ENCODE results near the gene LIN7A.

LIN7A gene

GRCh38 chr12:80823393-80823792 is 114.3 kb downstream of the LIN7A start:
- peaks cover 17% of the 10 kb centered on the region for H3K4me1 ChIP-seq (ENCODE audit: control insufficient read depth, insufficient read depth, low read length)

GRCh38 chr12:80821513-80822000 is 116.2 kb downstream of the LIN7A start:
- no peaks in the 10 kb centered on the region for H3K36me3 ChIP-seq (ENCODE audit: control insufficient read depth, insufficient read depth, low read length)
- H3K4me1 ChIP-seq (ENCODE audit: control insufficient read depth, insufficient read depth, low read length): peaks cover 17% of the 10 kb centered on the region
- no peak overlapping the region for H3K4me3 ChIP-seq (ENCODE audit: low read depth, low read length)
- H3K9me3 ChIP-seq (ENCODE audit: control insufficient read depth, insufficient read depth, low read length): no peaks in the 10 kb centered on the region
- H3K27me3 ChIP-seq (ENCODE audit: control insufficient read depth, insufficient read depth, low read length): no peaks in the 10 kb centered on the region
- no peak overlapping the region for H3K9ac ChIP-seq (ENCODE audit: low read depth, low read length)

More at GRCh38 chr12:80823393-80823792, 114.3 kb downstream of the LIN7A start:
- Histone ChIP-seq H3K4me3 (ENCODE audit: low read depth, low read length) (no peak overlapping the region), H3K9me3 (ENCODE audit: control insufficient read depth, insufficient read depth, low read length) (no peaks in the 10 kb centered on the region), H3K9ac (ENCODE audit: low read depth, low read length) (no peak overlapping the region), H3K36me3 (ENCODE audit: control insufficient read depth, insufficient read depth, low read length) (no peaks in the 10 kb centered on the region), H3K27me3 (ENCODE audit: control insufficient read depth, insufficient read depth, low read length) (no peaks in the 10 kb centered on the region)

GRCh38 chr12:80818878-80819277 is 118.9 kb downstream of the LIN7A start:
- Histone ChIP-seq H3K9me3 (ENCODE audit: control insufficient read depth, insufficient read depth, low read length) (no peaks in the 10 kb centered on the region), H3K4me3 (ENCODE audit: low read depth, low read length) (no peak overlapping the region), H3K36me3 (ENCODE audit: control insufficient read depth, insufficient read depth, low read length) (no peaks in the 10 kb centered on the region), H3K27me3 (ENCODE audit: control insufficient read depth, insufficient read depth, low read length) (no peaks in the 10 kb centered on the region), H3K9ac (ENCODE audit: low read depth, low read length) (no peak overlapping the region), H3K4me1 (ENCODE audit: control insufficient read depth, insufficient read depth, low read length) (peaks cover 17% of the 10 kb centered on the region)

- Histone ChIP-seq H3K27me3 (ENCODE audit: control insufficient read depth, insufficient read depth, low read length) (no peaks in the 10 kb centered on the region), H3K4me3 (ENCODE audit: low read depth, low read length) (no peak overlapping the region), H3K9me3 (ENCODE audit: control insufficient read depth, insufficient read depth, low read length) (no peaks in the 10 kb centered on the region), H3K4me1 (ENCODE audit: control insufficient read depth, insufficient read depth, low read length) (peaks cover 6% of the 10 kb centered on the region), H3K36me3 (ENCODE audit: control insufficient read depth, insufficient read depth, low read length) (no peaks in the 10 kb centered on the region), H3K9ac (ENCODE audit: low read depth, low read length) (no peak overlapping the region)
These were observed 122.4 kb downstream of the LIN7A start for GRCh38 chr12:80815351-80815750.

- Histone ChIP-seq H3K4me1 (ENCODE audit: control insufficient read depth, insufficient read depth, low read length) (no peaks in the 10 kb centered on the region), H3K9ac (ENCODE audit: low read depth, low read length) (no peak overlapping the region), H3K9me3 (ENCODE audit: control insufficient read depth, insufficient read depth, low read length) (no peaks in the 10 kb centered on the region), H3K27me3 (ENCODE audit: control insufficient read depth, insufficient read depth, low read length) (no peaks in the 10 kb centered on the region), H3K36me3 (ENCODE audit: control insufficient read depth, insufficient read depth, low read length) (no peaks in the 10 kb centered on the region), H3K4me3 (ENCODE audit: low read depth, low read length) (no peak overlapping the region)
These were observed 123.3 kb downstream of the LIN7A start for GRCh38 chr12:80814453-80814852.

GRCh38 chr12:80813820-80814219 is 123.9 kb downstream of the LIN7A start:
- Histone ChIP-seq H3K27me3 (ENCODE audit: control insufficient read depth, insufficient read depth, low read length) (no peaks in the 10 kb centered on the region), H3K9ac (ENCODE audit: low read depth, low read length) (no peak overlapping the region), H3K4me1 (ENCODE audit: control insufficient read depth, insufficient read depth, low read length) (no peaks in the 10 kb centered on the region), H3K4me3 (ENCODE audit: low read depth, low read length) (no peak overlapping the region), H3K36me3 (ENCODE audit: control insufficient read depth, insufficient read depth, low read length) (no peaks in the 10 kb centered on the region), H3K9me3 (ENCODE audit: control insufficient read depth, insufficient read depth, low read length) (no peaks in the 10 kb centered on the region)

- H3K9me3 ChIP-seq (ENCODE audit: control insufficient read depth, insufficient read depth, low read length): no peaks in the 10 kb centered on the region
- no peak overlapping the region for H3K9ac ChIP-seq (ENCODE audit: low read depth, low read length)
These were observed 125.6 kb downstream of the LIN7A start for GRCh38 chr12:80811957-80812708.

DNA sequence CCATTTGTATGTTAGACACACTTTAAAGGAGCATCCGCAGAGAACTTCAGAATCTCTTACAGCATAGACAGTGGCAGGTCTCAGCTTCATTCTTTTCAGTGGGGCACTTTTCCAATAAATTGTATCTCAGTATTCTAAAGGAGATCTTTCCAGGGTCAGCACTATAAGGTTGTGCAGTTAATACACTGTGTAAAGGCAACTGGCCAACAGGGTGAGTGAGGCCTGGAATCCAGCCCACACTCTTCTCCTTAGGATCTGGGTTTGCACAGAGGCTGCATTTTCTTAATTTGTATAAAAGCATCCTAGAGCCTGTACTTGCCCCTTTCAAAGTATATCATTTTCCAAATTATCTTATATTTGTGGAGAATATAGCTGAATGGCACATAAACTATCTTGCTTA is 126.9 kb downstream of the LIN7A start:
- Histone ChIP-seq H3K4me1 (ENCODE audit: control insufficient read depth, insufficient read depth, low read length) (no peaks in the 10 kb centered on the region), H3K36me3 (ENCODE audit: control insufficient read depth, insufficient read depth, low read length) (no peaks in the 10 kb centered on the region), H3K9ac (ENCODE audit: low read depth, low read length) (no peak overlapping the region), H3K9me3 (ENCODE audit: control insufficient read depth, insufficient read depth, low read length) (no peaks in the 10 kb centered on the region), H3K27me3 (ENCODE audit: control insufficient read depth, insufficient read depth, low read length) (no peaks in the 10 kb centered on the region), H3K4me3 (ENCODE audit: low read depth, low read length) (no peak overlapping the region)

More at GRCh38 chr12:80811957-80812708, 125.6 kb downstream of the LIN7A start:
- no peaks in the 10 kb centered on the region for H3K27me3 ChIP-seq (ENCODE audit: control insufficient read depth, insufficient read depth, low read length)
- H3K36me3 ChIP-seq (ENCODE audit: control insufficient read depth, insufficient read depth, low read length): no peaks in the 10 kb centered on the region
- H3K4me3 ChIP-seq (ENCODE audit: low read depth, low read length): no peak overlapping the region
- no peaks in the 10 kb centered on the region for H3K4me1 ChIP-seq (ENCODE audit: control insufficient read depth, insufficient read depth, low read length)

DNA sequence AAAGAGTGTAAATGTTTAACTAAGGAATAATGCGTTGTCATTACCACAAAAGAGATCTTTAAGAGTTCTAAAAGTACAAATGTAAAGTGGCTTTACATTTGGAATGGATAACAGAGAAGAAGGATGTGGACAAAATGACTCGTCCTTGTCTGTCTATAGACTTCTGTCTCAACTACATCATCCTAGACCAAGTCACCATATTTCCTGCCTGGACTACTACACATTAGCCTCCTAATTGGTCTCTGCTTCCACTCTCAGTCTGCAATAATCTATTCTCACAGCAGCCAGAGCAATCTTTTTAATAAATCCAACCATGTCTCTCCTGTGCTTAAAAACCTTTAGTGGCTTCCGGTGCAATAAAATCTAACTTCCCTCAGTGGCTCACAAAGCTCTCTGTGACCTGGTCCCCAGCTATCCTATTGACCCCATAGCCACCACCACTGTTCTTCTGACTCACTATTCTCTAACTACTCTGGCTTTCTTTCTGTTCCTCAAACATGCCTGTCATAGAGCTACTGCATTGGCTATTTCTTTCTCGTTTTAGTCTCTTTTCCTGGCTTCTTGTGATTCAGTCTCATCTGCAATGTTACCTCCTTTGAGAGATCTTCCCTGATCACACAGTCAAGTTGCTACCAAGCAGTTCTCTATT is 130.0 kb downstream of the LIN7A start:
- no peak overlapping the region for H3K9ac ChIP-seq (ENCODE audit: low read depth, low read length)
- H3K4me1 ChIP-seq (ENCODE audit: control insufficient read depth, insufficient read depth, low read length): no peaks in the 10 kb centered on the region
- H3K36me3 ChIP-seq (ENCODE audit: control insufficient read depth, insufficient read depth, low read length): no peaks in the 10 kb centered on the region
- no peaks in the 10 kb centered on the region for H3K9me3 ChIP-seq (ENCODE audit: control insufficient read depth, insufficient read depth, low read length)
- H3K4me3 ChIP-seq (ENCODE audit: low read depth, low read length): no peak overlapping the region
- no peaks in the 10 kb centered on the region for H3K27me3 ChIP-seq (ENCODE audit: control insufficient read depth, insufficient read depth, low read length)

DNA sequence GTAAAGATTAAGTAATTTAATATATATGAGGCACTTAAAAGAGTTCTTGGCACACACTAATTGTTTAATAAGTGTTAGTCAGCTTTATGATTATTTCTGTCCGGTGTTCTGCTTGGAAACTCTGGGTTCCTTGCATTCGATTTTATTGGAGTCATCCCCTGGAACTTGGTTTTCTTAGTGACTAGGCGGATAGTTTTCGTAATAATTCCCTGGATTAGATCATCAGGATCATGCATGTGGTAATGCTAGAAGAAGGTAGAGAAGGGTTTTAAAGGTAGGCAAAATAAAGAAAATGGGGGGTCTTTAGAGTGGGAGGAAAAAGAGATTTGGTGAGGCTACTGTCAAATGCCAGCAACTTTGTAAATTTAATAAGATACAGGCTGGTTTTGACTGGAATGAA is 132.6 kb downstream of the LIN7A start:
- H3K4me1 ChIP-seq (ENCODE audit: control insufficient read depth, insufficient read depth, low read length): no peaks in the 10 kb centered on the region
- no peaks in the 10 kb centered on the region for H3K27me3 ChIP-seq (ENCODE audit: control insufficient read depth, insufficient read depth, low read length)
- no peak overlapping the region for H3K9ac ChIP-seq (ENCODE audit: low read depth, low read length)
- no peaks in the 10 kb centered on the region for H3K9me3 ChIP-seq (ENCODE audit: control insufficient read depth, insufficient read depth, low read length)
- H3K4me3 ChIP-seq (ENCODE audit: low read depth, low read length): no peak overlapping the region
- no peaks in the 10 kb centered on the region for H3K36me3 ChIP-seq (ENCODE audit: control insufficient read depth, insufficient read depth, low read length)

DNA sequence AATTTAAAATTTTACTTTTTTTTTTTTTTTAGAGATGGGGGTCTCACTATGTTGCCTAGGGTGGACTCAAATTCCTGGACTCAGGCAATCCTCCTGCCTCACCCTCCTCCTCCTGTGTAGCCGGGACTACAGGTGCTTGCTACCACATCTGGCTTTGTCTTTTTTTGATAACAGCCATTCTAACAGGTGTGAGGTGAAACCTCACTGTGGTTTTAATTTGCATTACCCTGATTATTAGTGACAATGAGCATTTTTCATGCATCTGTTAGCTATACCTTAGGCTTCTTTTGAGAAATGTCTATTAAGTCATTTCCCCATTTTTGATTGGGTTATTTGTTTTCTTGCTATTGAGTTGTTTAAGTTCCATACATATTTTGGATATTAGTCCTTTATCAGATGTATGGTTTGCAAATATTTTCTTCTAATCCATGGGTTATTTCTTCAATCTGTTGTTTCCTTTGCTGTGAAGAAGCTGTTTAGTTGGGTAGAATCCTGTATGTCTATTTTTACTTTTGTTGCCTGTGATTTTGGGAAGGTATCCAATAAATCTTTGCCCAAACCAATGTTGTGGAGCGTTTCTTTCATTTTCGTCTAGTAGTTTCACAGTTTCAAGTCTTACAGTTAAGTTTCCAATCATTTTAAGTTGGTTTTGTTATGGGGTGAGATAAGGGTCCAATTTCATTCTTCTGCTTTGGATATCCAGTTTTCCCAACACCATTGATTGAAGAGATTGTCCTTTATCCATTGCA is 134.9 kb downstream of the LIN7A start:
- H3K4me3 ChIP-seq (ENCODE audit: low read depth, low read length): no peak overlapping the region

More for the DNA sequence above, 134.9 kb downstream of the LIN7A start:
- H3K9ac ChIP-seq (ENCODE audit: low read depth, low read length): no peak overlapping the region
- H3K27me3 ChIP-seq (ENCODE audit: control insufficient read depth, insufficient read depth, low read length): no peaks in the 10 kb centered on the region
- H3K4me1 ChIP-seq (ENCODE audit: control insufficient read depth, insufficient read depth, low read length): no peaks in the 10 kb centered on the region
- H3K36me3 ChIP-seq (ENCODE audit: control insufficient read depth, insufficient read depth, low read length): no peaks in the 10 kb centered on the region
- H3K9me3 ChIP-seq (ENCODE audit: control insufficient read depth, insufficient read depth, low read length): no peaks in the 10 kb centered on the region
